Coronary artery (tissue), 2 donors: ENCODE data around the gene FDXR.
A peak's percentile ranks its signal among the peaks of the same experiment; 100 is the strongest.

Experiments
- DNase-seq: peaks from one replicate; pipeline ENCODE4 v3.0.0-alpha.2; 2017; ENCODE audit warnings: low spot score
- H3K27ac ChIP-seq, 2 donors: fragments of 200-600 bp; sonication (generic); one replicate each; pipeline ENCODE4 v1.5.1; 2016 to 2019
- H3K4me3 ChIP-seq: fragments of 200-600 bp; sonication (generic); 2 replicates; pipeline ENCODE4 v1.5.1; 2016; ENCODE audit warnings: mild to moderate bottlenecking, moderate library complexity
- TF ChIP-seq, protein P1 (sequence below): fragments of 200-600 bp; sonication (generic); IDR thresholded peaks from one replicate; pipeline ENCODE4 v1.5.1; 2019; ENCODE audit warnings: antibody characterized with exemption

FDXR gene

DNA sequence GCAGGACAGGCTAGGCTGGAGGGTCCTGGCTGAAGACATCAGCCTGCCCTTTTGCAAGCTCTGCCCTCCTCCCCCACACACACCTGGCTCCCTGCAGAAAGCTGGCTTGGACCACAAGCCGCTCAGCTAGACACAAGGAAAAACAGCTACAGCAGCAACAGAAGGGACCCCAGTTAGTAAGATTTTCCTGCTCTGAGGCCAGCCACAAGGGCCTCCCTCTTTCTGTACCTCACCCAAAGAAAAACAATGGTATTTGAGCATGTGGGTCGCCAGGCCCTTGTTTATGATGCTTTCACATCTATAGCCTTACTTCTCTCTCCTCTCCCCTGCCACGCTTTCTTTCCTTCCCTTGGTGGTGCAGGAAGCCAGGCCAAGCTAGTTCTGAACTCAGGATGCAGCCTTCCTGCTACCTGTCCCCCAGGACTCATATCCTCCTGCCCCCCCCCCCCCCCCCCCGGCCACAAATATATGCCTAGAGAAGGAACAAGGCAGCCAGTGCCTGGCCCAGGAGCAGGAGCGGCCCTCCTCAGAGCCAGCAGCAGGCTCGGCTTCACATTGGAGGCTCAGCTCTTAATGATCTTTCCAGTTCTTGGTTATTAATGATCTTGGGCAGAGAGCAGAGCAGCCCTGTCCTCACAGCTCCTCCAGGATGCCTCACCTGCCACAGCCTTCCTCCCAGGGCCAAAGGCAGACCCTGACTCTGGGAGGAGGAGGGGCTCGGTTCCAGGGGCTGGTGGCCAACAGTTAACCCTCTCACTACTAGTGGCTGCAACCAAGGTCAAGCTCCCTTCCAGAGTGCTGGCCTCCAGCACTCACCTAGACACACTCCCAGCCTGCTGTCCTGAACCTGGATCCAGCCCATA lies 32.6 kb downstream of the FDXR start:
- TF ChIP-seq, protein P1, sequence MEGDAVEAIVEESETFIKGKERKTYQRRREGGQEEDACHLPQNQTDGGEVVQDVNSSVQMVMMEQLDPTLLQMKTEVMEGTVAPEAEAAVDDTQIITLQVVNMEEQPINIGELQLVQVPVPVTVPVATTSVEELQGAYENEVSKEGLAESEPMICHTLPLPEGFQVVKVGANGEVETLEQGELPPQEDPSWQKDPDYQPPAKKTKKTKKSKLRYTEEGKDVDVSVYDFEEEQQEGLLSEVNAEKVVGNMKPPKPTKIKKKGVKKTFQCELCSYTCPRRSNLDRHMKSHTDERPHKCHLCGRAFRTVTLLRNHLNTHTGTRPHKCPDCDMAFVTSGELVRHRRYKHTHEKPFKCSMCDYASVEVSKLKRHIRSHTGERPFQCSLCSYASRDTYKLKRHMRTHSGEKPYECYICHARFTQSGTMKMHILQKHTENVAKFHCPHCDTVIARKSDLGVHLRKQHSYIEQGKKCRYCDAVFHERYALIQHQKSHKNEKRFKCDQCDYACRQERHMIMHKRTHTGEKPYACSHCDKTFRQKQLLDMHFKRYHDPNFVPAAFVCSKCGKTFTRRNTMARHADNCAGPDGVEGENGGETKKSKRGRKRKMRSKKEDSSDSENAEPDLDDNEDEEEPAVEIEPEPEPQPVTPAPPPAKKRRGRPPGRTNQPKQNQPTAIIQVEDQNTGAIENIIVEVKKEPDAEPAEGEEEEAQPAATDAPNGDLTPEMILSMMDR: no peak
- DNase-seq: no peak
- Histone ChIP-seq H3K4me3 (no peak overlapping the region), H3K27ac (peak overlapping the region in 1 of 2 donors; percentile 70)

DNA sequence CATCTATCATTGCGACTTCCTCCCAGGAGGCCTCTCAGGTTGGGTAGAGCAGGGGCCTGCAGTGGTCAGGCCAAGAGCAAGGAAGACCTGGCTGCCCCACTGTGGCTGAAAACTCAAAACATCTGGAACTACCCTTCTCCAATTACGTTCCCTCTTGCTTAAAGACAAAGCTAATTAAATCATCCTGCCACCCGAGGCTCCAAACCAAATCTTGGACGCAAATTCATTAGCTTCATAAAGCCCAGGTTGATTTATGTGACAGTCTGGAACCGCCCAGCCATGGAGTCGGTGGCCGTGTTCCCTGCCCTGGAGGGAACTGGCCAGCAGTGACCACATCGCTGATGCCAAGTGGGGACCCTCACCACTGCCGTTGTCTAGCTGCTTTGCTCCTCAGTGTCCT lies 34.5 kb downstream of the FDXR start:
- no peak overlapping the region for H3K4me3 ChIP-seq
- DNase-seq: no peak
- H3K27ac ChIP-seq: no peak overlapping the region
- TF ChIP-seq, protein P1: no peak

DNA sequence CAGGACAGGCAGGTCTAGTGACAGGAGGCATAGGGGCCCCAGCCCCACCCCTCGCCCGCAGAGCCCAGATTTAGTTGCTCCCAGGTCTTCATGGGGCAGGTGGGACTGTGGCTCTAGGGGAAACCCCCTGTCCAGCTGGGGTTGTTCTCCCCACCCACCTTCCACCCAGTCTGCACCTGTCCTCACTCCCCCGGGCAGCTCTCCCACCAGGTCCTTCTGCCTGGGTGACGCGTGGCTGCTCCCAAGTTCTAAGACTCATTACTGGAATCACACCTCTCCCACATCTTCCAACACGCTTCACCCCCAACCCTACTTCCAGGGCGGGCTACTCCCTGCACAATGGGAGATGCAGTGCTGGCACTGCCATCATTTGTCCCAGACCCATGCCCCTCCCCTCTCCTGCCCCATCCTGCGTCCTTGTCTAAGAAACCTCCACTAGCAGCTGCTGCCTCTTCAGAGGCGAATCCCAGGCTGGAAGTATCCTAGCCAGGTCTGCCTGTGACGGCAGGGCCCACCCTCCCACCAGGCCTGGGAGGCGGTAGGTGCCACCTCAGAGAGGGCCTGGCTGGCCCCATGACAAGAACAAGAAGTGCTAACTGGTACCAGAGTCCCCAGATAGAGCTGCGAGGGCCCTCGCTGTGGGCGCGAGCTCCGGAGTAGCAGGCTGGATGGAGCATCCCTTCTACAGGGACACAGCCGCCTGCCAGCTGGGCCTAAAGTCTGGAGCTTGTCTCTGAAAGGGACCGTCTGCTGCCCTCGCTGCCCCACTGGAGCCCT lies 35.9 kb downstream of the FDXR start:
- DNase-seq: no peak
- TF ChIP-seq, protein P1: no peak
- no peak overlapping the region for H3K27ac ChIP-seq
- no peak overlapping the region for H3K4me3 ChIP-seq

DNA sequence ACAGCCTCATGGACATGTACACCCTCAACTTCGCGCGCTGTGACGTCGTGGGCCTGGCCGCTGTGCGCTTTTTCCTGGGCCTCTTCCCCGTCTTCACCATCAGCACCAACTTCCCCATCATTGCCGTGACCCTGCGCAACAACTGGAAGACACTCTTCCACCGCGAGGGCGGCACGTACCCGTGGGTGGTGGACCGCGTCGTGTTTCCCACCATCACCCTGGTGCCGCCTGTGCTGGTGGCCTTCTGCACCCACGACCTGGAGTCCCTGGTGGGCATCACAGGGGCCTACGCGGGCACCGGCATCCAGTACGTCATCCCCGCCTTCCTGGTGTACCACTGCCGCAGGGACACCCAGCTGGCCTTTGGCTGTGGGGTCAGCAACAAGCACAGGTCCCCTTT lies 36.6 kb downstream of the FDXR start:
- TF ChIP-seq, protein P1: no peak
- no peak overlapping the region for H3K4me3 ChIP-seq
- no peak overlapping the region for H3K27ac ChIP-seq
- DNase-seq: no peak

DNA sequence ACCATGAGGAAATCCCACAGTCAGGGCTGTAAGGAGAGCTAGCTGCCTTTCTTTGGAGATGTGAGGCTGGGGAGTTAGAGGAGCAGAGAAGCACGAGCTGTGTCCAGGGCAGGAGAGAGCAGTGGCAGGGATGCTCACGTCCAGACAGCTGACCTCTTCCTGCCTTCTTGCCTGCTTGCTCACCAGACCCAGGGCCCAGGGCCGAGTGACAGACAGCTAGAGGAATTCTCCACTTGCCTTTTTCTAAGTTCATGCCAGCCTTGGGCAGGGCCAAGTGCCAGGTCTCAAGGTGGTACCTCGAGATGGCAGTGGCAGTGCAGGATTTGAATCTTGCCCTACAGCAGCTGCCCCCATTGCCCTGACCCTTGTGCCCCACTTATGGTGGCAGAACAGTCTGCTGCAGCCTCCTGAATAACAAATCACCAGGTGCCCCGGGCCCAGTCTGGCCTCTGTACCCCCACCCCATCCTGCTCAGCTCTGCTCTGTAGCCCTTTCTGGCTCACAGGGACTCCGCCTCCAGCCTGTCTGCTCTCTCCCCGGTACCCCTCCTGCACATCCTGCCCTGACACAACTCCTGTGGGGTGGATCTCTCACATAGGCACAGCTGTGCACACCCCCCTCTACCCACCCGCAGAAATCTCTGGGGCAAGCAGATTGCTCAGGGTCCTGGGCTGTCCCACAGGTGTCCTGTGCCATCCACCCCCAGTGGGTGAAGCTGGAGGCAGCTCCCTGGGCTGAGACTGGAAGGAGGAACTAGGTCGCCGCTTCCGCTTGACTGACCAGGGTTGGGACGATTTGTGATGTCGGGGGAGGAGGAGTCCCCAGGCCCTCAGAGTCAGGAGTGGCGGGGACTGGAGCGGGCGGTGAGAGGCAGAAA lies 39.1 kb downstream of the FDXR start:
- Histone ChIP-seq H3K4me3 (no peak overlapping the region), H3K27ac (no peak overlapping the region)
- TF ChIP-seq, protein P1: no peak
- no peak for DNase-seq

DNA sequence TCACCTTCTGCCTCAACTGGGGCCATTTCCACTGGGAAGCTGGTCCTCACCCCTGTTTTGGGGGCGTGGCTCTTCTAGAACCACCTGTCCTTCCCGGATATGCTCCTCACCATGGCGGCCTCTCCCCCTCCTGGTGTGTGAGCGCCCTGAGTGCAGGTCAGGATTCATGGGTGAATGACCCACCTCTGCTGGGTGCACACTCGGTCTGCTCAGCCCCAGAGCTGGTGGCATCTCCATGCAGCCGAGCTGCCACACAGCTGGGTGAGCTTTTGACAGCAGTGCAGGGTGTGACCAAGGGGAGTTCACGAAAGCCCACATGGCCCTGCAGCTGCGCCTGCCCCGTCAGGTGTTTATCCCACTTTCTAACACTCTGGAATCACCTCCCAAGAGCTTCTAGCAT lies 40.4 kb downstream of the FDXR start:
- H3K27ac ChIP-seq: no peak overlapping the region
- DNase-seq: no peak
- TF ChIP-seq, protein P1: no peak
- no peak overlapping the region for H3K4me3 ChIP-seq
